Measurements from ENCODE around the gene GBX2.
"Not testable (repeated sequence)": the region's sequence is repeated elsewhere in the genome, so short reads cannot be mapped to it uniquely, and the experiment has no call there.

Gene GBX2

DNA sequence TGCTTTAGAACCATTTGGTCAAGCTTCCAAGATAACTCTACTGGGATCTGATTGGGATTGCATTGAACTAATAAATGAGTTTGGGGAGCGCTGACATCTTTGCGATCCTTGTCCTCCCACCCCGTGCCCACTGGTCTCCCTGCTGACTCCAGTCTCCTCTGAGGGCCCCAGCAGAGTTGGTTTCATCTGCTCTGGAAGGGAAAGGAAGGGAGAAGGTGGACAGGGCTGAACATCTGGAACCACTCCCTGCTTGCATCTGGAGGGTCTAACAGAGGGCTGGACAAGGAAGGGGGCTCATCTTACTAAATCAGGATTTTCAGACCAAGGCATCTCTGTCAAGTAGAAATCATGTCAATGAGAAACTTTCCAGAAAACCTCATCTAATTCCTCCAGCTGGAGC lies 12.8 kb downstream of the GBX2 start:
- no peak for DNase-seq

DNA sequence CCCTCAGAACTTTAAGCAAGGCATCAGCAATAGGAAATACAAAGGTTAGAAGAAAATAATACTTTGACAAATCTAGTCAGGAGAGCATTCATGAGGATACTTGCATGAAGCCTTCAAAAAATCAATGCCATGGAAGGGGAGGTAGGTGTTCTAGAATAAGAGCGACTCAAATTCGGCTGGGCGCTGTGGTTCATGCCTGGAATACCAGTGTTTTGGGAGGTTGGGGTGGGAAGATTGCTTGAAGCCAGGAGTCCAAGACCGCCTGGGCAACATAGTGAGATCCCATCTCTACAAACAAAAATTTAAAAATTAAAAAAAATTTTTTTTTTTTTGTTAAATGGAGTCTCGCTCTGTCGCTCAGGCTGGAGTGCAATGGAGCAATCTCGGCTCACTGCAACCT lies 21.8 kb downstream of the GBX2 start:
- no peak for DNase-seq

DNA sequence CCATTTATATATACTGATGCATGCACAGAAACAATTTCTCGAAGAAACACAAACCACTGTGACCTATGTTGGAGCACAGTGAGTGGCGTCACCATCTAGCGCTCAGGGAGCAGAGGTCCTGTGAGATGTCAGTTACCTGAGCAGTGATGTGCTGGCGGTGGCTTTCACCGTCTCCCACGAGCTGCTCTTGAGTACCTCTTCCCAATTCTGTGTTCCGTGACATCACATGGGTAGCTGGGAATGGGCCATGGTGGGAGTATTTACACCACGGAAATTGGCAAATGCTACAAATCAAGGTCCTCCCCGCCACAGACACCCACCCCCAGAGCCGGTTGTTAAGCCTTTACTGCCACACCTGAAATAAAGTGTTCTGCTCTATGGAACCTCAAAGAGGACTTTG lies 24.4 kb downstream of the GBX2 start:
- DNase-seq = no peak

DNA sequence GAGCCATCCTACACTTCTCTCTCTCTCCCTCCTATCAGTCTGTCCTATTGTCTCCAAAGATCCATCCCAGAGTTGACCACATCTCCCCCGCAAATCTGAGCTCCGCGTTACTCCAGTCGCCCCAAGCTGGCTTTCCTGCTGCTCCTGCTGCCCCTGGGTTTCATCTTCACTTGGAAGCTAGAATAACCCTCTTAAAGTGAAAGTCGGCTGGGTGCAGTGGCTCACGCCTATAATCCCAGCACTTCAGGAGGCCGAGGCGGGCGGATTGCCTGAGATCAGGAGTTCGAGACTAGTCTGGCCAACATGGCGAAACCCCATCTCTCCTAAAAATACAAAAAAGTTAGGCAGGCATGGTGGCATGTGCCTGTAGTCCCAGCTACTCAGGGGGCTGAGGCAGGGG lies 26.6 kb downstream of the GBX2 start:
- DNase-seq = not testable (repeated sequence)

DNA sequence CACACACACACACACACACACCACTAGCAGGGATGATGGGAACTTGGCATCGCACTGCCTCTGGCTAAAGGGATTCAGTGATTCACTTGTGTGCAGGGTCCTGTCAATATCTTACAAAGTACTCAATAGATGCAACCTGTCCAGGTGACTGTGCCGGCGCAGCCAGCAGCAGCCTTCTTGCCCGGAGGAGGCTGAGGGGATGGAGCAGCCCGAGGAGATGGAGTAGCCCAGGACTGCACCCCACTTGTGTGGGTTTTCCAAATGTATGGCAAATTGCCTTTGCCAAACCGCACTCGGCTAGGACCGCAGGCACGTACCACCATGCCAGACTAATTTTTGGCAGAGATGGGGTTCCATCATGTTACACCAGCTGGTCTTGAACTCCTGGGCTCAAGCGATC lies 31.1 kb downstream of the GBX2 start:
- no peak for DNase-seq

DNA sequence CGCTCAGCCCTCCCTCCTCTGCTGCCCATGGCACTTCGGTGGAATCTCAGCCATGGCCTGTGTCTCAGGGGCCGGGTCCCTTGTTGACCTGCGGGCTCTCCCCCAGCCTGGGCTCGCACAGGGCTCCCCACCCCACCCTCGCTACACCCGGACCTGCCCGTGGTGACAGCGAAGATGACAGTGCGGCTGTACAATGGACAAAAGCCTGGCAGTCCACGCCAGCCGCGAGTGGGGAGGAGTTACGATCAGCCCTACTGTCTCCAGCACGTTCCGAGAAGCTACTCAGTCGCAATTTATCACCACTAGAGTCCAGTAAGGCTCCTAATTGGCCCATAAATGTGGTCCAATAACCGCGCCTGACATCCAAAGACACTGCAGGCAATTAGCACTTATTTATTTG lies 31.6 kb downstream of the GBX2 start:
- no peak for DNase-seq

DNA sequence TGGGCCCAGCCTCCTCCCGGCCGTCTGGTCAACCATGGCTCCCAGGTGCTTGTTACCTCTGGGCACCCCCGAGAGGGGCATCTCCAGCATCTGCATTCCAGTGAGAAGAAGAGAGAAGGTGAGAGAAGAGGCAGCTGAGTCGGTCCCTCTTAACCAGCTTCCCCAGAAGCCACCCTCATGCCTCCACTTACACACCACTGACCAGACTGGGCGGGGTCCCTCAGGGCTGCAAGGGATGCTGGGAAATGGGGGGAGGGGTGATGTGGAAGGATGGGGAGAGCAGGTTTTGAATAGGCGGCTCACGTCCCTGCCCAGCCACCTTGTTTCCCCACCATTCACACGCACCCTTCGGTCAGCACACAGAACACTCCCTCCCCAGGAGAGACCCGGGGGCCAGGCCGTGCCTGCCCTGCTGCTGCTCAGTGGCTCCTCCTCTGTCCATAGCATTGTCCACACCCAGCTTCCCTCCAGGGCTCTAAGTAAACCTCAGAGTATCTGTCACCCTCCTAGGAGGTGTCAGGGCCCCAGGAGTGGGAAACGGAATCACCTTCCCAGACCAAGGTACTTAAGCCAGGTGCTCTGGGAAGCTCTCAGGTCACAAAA lies 34.7 kb downstream of the GBX2 start:
- no peak for DNase-seq

DNA sequence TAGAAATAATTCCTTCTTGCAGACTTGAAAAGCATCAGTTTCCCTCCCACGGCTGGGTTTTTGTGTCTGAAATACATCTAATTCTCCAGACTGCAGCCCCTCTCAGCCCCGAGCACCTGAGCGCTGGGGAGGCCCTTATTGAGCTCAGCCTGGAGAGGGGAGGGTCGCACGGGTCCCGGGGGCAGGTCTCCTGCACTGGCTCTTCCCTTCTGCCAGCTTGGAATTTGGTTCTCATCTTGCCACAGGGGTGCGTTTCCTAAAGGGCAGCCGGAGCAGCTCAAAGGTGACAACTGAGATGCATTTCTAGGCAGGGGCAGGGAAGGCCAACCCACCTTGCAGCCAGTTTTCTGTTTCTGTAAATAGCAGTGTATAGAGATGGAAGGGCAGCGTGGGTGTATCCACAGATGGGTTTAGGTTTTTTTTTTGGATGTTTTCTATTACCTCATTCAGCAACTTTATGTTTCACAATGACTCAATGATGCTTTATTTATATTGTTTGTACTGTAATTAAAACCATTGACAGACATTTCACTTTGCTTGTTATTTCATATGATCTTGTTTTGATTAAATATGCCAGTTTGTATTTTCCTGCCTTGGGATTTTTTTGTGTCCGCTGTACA lies 37.0 kb downstream of the GBX2 start:
- DNase-seq = no peak

DNA sequence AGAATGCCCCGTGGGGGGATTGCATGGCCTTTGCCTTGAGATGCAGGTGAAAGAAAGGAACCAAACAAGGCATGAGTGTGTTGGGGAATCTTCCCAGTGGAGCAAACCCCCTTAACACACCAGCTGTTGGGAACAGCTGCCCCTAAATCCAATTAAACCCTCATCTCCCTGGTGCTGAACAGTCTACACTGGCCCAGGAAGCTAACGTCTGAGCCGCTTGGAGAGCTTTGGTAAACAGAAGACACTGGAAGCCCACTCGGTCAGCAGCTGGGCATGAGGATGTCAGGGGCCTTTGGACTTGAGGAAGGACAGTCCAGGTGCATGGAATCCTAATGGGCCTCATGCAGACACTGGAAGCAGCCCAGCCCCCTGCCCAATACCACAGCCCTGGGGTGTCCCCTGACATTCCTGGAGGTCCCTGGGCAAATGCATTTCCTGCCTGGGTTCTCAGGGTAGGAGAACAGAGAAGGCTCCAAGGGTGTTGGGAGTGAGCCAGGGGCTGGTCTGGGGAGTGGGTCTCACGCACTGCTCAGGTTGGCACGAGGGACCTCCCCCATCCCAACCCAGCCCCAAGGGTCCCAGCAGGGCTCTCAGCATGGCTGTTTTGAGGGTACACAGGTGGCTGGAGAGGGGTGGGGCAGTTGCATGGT lies 37.7 kb downstream of the GBX2 start:
- no peak for DNase-seq

DNA sequence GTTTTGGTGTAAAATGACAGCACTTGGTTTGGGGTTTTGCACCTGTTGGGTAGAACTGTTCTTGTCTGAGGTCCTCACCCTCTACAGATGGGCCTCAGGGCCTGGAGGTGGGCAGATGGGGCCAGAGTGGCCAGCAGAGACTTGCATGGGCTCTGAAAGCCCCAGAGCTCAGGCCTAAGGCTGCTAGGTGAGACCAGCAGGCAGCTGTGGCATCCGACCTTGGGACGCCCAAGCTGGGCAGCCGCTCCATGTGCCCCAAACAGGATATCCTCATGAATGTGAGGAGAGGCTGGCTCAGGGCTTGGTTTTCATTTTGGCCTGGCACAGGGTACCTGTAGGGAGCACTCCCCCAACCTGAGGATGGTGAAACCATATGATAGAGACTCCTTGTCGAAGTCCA lies 38.3 kb downstream of the GBX2 start:
- no peak for DNase-seq

DNA sequence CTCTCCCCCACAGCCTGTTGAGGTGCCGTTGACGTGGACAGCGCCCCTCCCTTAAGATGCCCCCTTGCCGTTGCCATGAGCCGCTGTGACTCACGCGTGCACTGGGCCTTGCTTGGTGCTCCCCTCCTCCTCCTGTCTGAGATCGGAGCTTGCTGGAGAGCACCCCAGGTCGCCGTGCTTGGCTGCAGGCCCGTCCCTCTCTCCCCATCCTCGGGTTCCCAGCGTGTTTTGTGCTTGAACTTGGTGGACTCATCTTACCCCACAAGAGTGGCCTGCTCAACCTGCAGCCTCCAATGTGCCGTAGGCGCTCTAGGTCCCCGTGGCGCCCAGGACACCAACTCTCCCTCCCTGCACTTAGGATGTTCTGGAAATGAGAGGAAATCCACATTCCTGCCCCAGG lies 39.9 kb downstream of the GBX2 start:
- no peak for DNase-seq

DNA sequence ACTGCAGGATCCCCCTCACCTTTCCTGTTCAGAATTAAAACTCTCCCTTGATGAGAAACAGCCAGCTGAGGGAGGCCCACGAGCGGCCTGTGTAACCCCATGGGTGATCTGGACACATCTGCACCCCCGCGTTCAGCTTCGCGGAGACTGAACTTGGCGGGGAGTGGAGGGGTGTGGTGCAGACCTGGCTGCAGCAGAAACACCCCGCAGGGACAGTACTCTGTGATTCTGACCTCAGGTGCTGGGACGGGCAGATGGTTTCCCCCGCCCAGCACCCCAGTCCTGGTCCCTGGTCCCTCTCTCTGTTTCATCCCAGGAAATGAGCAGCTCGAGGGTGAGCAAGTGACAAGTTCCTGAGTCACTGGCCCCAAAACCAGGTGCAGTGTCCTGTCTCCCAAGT lies 41.2 kb downstream of the GBX2 start:
- DNase-seq = no peak

DNA sequence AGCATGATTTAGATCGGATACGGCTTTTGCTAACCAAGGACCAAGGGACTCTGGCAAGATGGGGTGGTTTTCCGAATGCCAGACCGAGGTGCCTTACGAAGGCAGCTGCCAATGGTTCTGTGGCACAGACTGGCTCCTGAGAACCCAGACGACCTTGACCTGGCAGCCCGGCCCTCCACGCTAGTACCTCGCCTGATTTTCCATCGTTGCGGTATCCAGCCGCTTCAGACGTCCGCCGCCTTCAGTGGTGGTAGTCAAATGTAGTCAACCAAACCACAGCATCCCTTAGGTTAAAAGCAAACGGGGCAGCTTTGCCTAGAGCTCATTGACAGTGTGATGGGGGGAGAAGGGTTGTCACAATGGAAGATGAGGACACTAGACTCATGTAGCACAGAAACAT lies 42.6 kb downstream of the GBX2 start:
- DNase-seq = no peak

DNA sequence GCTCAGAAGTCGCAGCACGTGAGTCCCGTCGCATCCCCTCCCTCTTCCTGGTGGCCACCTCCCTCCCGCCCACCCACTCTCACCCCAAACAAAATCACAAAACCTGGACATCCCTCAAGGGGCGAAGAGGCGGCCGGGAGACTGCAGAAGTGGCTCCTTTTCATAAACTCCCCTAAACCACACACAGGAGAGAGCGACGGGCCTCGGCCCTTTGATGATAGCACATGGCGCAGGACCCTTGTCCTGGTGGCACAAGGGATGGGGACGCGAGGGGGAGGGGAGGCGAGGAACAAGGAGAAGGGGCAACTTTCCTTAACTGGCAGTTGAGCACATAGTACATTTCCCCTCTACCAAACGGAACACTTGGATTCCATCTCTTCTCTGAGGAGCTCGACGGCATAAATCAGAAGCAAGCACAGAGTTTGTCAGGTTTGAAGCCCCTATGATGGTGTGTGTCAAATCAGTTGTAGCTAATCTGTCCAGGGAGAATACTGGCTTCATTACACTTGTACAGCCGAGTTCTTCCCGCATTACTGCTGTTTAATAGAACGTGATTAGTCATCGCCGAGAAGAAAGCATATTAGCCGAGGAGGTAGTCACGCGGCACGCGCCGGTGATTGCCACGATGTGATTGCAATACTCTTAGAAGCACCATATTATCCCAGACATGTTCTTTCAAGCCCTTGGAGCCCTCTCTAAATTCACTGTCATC lies 43.8 kb downstream of the GBX2 start:
- DNase-seq = no peak

DNA sequence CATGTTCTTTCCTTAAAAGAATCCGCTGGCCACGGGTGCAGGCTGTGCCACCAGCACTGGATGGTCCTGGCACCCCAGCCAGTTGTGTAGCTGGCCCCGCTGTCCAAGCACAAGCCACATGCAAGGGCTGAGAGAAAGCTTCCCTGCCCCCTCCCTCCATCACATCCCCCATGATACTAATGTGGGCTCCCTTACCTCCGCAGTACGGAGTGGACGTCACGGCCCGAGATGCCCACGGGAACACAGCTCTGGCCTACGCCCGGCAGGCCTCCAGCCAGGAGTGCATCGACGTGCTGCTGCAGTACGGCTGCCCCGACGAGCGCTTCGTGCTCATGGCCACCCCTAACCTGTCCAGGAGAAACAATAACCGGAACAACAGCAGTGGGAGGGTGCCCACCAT lies 44.5 kb downstream of the GBX2 start:
- no peak for DNase-seq

DNA sequence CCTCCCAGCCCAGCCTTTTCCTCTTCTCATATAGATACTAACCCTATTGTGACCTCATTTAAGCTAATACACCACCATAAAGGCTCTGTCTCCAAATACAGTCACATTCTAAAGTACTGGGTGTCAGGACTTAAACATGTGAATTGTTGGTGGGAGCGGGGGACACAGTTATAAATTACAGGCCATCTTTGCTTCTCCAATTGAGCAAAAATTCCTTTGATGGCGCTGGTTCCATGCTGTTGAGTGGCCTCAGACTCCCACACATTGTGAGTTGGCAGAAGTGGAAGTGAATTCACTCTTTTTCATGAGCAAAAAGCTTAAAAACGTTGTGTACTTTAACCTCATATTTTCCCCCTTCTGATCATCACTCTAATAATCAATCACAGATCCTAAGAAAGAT lies 46.0 kb downstream of the GBX2 start:
- no peak for DNase-seq

DNA sequence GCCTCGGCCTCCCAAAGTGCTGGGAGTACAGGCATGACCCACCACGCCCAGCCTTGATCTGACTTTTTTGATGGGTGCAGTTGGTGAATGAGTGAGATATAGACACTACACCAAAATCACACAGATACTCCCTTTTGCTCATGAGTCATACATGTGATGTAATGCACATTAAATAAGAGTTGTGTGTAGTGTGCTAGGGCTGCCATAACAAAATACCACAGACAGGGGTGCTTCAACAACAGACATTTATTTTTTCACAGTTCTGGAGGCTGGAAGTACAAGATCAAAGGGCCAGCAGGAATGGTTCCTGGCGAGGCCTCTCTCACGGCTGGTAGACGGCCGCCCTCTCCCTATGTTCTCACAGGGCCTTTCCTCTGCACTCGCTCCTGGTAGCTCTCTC lies 46.6 kb downstream of the GBX2 start:
- no peak for DNase-seq

DNA sequence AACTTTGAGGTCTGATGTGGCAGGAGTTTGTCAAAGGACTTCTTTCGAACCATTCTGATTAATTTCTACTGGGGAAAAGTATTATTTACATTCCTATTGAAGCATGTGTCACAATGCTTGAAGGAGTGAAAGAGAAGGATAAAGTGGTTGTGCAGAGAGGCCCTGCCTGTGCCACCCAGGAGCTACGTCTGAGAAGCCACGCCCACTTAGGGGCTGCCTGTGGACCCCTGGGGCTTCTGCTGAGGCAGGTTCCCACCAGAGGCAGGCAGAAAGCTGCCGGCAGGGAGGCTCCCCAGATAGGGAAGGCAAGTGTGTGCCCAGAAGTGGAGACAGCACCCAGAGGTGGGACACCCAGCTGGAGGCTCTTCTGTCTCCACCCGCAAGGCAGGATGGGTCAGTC lies 47.4 kb downstream of the GBX2 start:
- DNase-seq = no peak

DNA sequence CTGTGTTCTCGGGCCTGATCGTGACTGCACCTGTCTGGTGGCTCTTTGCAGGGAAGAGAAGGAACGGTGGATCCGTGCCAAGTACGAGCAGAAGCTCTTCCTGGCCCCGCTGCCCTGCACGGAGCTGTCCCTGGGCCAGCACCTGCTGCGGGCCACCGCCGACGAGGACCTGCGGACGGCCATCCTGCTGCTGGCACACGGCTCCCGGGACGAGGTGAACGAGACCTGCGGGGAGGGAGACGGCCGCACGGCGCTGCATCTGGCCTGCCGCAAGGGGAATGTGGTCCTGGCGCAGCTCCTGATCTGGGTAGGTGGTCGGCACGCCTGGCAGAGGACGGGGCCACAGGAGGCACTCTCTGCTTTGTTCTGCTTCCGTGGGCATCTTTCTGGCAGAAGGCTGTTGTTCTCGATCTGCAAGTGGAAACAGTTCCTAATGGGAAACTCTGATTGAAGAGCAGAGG lies 48.0 kb downstream of the GBX2 start:
- DNase-seq = no peak

DNA sequence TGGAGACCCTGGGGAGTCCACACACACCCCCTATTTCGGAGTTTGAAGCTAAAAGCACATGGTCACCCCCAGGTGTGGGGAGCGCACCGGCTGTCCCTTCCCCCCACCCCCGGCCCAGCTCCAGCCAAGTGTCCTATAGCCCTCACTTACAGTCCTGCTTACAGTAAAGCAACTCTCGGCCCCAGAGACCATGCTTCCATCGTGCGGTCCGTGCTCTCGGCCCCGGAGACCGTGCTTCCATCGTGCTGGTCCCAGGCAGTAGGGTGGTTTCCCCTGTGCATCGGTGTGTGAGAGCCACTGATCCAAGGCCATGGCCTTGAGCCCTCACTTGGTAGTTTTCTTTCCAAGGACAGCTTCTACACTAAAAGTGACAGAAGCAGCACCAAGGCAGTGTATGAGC lies 48.7 kb downstream of the GBX2 start:
- DNase-seq = no peak

DNA sequence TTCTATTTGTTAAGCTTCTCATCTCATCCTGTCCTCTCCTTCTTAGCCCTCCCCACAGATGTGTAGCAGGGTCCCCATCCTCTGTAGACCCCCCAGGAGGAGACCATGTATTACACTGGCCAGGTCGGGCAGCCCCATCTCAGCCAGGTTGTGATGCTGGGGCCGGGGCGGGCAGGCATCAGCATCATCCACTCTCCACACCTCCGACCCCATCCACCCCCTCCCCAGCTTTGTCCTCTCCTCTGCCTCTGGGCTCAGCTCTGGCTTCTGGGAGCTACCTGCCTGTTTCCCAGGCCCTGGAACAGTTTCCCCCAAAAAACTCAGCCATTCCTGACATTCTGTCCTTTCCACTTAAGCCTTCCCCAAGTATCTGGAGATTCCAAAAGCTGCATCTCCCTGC lies 49.2 kb downstream of the GBX2 start:
- no peak for DNase-seq

DNA sequence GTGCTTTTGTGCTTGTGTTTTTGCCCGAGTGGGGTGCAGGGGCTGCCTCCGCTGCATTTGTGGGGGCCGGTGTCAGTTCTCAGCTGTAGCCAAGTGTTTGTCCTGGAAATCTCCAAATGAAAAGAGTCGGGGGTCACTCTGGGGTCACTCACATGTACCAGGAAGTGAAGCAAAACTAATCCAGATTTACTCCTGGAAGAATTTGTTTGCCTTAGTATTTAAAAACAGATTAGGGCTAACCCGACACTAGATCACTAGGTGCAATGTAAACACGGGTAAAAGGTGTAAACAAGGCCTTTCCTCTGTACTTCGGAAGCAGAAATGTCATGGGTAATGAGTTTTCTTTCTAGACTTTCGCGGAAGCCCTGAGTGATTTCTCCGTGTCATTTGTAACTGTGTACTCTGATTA lies 50.3 kb downstream of the GBX2 start:
- no peak for DNase-seq

DNA sequence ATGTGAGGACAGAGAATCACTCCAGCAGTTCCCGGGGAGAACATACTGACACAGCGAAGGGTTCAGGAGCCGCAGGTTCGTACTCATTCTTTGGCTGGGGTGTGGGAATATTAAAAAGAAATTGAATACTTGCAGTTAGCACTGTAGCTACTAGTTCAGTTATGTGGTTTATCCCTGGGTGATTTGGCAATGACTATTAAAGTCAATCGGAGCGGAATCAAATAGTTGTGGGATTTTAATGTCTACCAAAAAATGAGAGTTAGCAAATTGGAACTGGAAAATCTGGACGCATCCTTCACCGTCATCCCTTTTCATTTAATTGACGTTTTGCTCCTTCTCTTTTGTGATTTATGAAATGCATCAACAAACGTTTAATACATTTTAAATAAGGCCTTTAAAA lies 50.8 kb downstream of the GBX2 start:
- no peak for DNase-seq
